HepG2 (cell line): Measurements from ENCODE around the gene WDHD1. TPM values are rescaled to one million over a fixed set of nuclear protein-coding genes. Genes with fewer than 3 reads are reported as not detected.

ENCODE experiments used
- CCAR2 ChIP-seq: fragments of 200-400 bp; formaldehyde crosslinking; optimal IDR thresholded peaks from 2 replicates; pipeline ENCODE3; 2018; ENCODE audit warnings: low read depth, mild to moderate bottlenecking, low read length, moderate library complexity
- DDIT3 ChIP-seq: sonication (generic); formaldehyde crosslinking; IDR thresholded peaks from 2 replicates; pipeline ENCODE4 v1.4.0; 2020; ENCODE audit warnings: mild to moderate bottlenecking, missing genetic modification reagents
- DNMT1 ChIP-seq: sonication (generic); formaldehyde crosslinking; IDR thresholded peaks from 2 replicates; pipeline ENCODE4 v1.5.1; 2020; ENCODE audit warnings: mild to moderate bottlenecking, missing genetic modification reagents
- E2F1 ChIP-seq: sonication (generic); formaldehyde crosslinking; IDR thresholded peaks from 2 replicates; pipeline ENCODE4 v1.5.0; 2020; ENCODE audit warnings: missing genetic modification reagents
- FOXA1 ChIP-seq, 2 experiments: fragments of 450-650 bp in 1 of 2; sonication (generic) in 1 of 2; formaldehyde crosslinking in 1 of 2; IDR thresholded peaks; 2 replicates each; pipeline versions ENCODE4 v1.4.0 to v1.6.1; 2016 to 2020; ENCODE audit warnings: missing genetic modification reagents in 1 of 2
- FOXC1 ChIP-seq: sonication (generic); formaldehyde crosslinking; IDR thresholded peaks from 2 replicates; pipeline ENCODE4 v1.8.0; 2022; ENCODE audit warnings: mild to moderate bottlenecking, missing genetic modification reagents, borderline replicate concordance
- HHEX ChIP-seq: IDR thresholded peaks from 2 replicates; pipeline ENCODE4 v1.6.1; 2016; ENCODE audit warnings: control low read depth
- HIVEP1 ChIP-seq: sonication (generic); formaldehyde crosslinking; IDR thresholded peaks from 2 replicates; pipeline ENCODE4 v1.4.0; 2020; ENCODE audit warnings: mild to moderate bottlenecking, missing genetic modification reagents
- IRX3 ChIP-seq: sonication (generic); formaldehyde crosslinking; IDR thresholded peaks from 2 replicates; pipeline ENCODE4 v1.8.1; 2023; ENCODE audit warnings: mild to moderate bottlenecking, low read depth, missing genetic modification reagents, borderline replicate concordance
- NCOR1 ChIP-seq: fragments of 200-600 bp; sonication (generic); IDR thresholded peaks from 2 replicates; pipeline ENCODE4 v1.7.0; 2017; ENCODE audit warnings: antibody characterized with exemption, low read length, borderline replicate concordance
- POGZ ChIP-seq: sonication (generic); formaldehyde crosslinking; IDR thresholded peaks from 2 replicates; pipeline ENCODE4 v1.4.0; 2020; ENCODE audit warnings: mild to moderate bottlenecking, missing genetic modification reagents
- SOX13 ChIP-seq, 3 experiments: fragments of 450-650 bp in 1 of 3; sonication (generic) in 1 of 3; formaldehyde crosslinking in 1 of 3; IDR thresholded peaks in 2 of 3; conservative IDR thresholded peaks in 1 of 3; 2 replicates each; pipeline versions ENCODE4 v1.5.0 to v1.6.1; 2016 to 2020; ENCODE audit warnings: antibody characterized with exemption in 1 of 3, mild to moderate bottlenecking in 1 of 3, missing compliant biosample characterization in 1 of 3, missing genetic modification reagents in 1 of 3, moderate library complexity in 1 of 3
- ZBTB3 ChIP-seq: sonication (generic); formaldehyde crosslinking; IDR thresholded peaks from 2 replicates; pipeline ENCODE4 v1.4.0; 2020; ENCODE audit warnings: low read depth, mild to moderate bottlenecking, moderate library complexity, missing genetic modification reagents, borderline replicate concordance
- ZBTB34 ChIP-seq: sonication (generic); formaldehyde crosslinking; IDR thresholded peaks from 2 replicates; pipeline ENCODE4 v1.8.0; 2022; ENCODE audit warnings: mild to moderate bottlenecking, missing genetic modification reagents
- ZNF17 ChIP-seq: sonication (generic); formaldehyde crosslinking; IDR thresholded peaks from 2 replicates; pipeline ENCODE4 v1.5.0; 2020; ENCODE audit warnings: mild to moderate bottlenecking, missing genetic modification reagents
- ZNF225 ChIP-seq: sonication (generic); formaldehyde crosslinking; IDR thresholded peaks from 2 replicates; pipeline ENCODE4 v1.4.0; 2020; ENCODE audit warnings: mild to moderate bottlenecking, missing genetic modification reagents
- ZNF24 ChIP-seq: fragments of 450-650 bp; IDR thresholded peaks from 2 replicates; pipeline ENCODE4 v1.6.1; 2017; ENCODE audit warnings: antibody characterized with exemption, mild to moderate bottlenecking
- ZNF501 ChIP-seq: sonication (generic); formaldehyde crosslinking; IDR thresholded peaks from 2 replicates; pipeline ENCODE4 v1.5.1; 2020; ENCODE audit warnings: mild to moderate bottlenecking, moderate library complexity, missing genetic modification reagents
- ZSCAN25 ChIP-seq: sonication (generic); formaldehyde crosslinking; IDR thresholded peaks from 2 replicates; pipeline ENCODE4 v1.8.0; 2022; ENCODE audit warnings: mild to moderate bottlenecking, missing genetic modification reagents
- polyA plus RNA-seq, 8 experiments: library from polyadenylated mRNA; depleted of rRNA in 3 of 8; stranded (reverse) in 7 of 8; unstranded in 1 of 8; fragments of >200 nt; fragmentation: Illumina TruSeq in 4 of 8; extraction: Trizol in 4 of 8; gene quantifications; 2 replicates each; pipeline versions ENCODE4 v1.2.1 to v1.2.3, GENCODE V29; 2011 to 2016; ENCODE audit warnings: low read depth in 4 of 8, missing spikeins in 1 of 8, mixed read lengths in 1 of 8; ENCODE audit not compliant: insufficient read depth in 1 of 8
- total RNA-seq, 5 experiments: library from RNA; depleted of rRNA; stranded (reverse); fragments of >200 nt; fragmentation: Illumina TruSeq; extraction: Trizol; gene quantifications; 2 replicates each; pipeline ENCODE4 v1.2.3, GENCODE V29; 2016; ENCODE audit warnings: low read depth in 1 of 5
- TF ChIP-seq, protein P1 (sequence below): sonication (generic); formaldehyde crosslinking; IDR thresholded peaks from 2 replicates; pipeline ENCODE4 v1.4.0; 2020; ENCODE audit warnings: low read depth, mild to moderate bottlenecking, missing genetic modification reagents
- TF ChIP-seq, protein P2 (sequence below): sonication (generic); formaldehyde crosslinking; IDR thresholded peaks from 2 replicates; pipeline ENCODE4 v1.8.0; 2022; ENCODE audit warnings: mild to moderate bottlenecking, missing genetic modification reagents, borderline replicate concordance

WDHD1 gene
- total and polyA plus RNA-seq, 2 of the 13 experiments (the other 11 are each of a cell fraction or from before 2014, with no cell fraction given) = 5.5 to 27.5 TPM

DNA sequence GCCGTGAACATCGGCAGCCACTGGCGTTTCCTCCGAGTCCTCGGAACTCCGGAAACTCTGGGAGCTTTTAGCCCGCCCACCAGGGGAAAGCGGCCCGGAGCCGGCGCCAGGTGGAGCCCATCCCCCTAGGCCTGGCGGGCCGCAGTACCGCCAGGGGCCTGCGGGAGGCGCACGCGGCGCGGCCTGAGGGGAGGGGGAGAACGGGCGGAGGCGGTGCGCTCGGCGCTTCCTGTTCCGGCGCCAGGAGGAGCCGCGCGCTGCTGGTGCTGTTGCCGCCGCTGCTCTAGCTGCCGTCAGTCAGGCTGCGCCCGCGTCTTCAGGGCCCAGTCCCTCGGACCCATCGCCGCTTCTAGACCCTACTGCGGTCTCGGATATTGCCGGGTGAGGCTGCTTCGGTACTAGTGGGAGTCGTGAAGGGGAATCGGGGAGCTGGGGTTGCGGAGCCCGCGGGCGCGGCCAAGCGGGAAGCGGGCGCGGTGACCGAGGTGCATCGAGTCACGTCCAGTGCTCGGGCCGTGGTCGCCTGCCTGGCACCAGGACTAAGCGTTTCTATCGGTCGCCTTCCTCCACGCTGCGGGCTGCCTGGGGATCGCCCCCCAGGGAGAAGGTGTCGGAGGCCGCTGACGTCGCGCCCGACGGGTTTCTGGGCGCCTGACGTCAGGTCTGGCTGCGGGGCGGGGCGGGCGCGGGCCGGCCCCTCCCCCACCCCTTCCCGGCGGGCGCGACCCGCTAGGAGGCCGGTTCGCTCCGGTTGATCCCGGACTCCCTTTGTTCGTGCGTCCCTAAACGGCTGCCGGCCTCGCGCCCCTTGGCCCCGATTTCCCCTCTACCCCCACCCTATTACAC lies 24.7 kb upstream of the WDHD1 start, which contains the start of gene MAPK1IP1L (continued):
- TF ChIP-seq, protein P1, sequence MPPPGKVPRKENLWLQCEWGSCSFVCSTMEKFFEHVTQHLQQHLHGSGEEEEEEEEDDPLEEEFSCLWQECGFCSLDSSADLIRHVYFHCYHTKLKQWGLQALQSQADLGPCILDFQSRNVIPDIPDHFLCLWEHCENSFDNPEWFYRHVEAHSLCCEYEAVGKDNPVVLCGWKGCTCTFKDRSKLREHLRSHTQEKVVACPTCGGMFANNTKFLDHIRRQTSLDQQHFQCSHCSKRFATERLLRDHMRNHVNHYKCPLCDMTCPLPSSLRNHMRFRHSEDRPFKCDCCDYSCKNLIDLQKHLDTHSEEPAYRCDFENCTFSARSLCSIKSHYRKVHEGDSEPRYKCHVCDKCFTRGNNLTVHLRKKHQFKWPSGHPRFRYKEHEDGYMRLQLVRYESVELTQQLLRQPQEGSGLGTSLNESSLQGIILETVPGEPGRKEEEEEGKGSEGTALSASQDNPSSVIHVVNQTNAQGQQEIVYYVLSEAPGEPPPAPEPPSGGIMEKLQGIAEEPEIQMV (CRISPR knock-in tag) = peak; percentile 67; the same call in 1 of the 2 replicates
- TF ChIP-seq HHEX (CRISPR knock-in tag) (no peak), ZSCAN25 (CRISPR knock-in tag) (peak; percentile 20; the same call in 1 of the 2 replicates), FOXC1 (CRISPR knock-in tag) (peak; percentile 95), ZNF501 (peak; percentile 96), SOX13 (IDR thresholded peaks at IDR 0.05) (no peak), SOX13 (CRISPR knock-in tag; conservative IDR thresholded peaks at IDR 0.05 in 1 of 2, IDR thresholded peaks at IDR 0.05 in 1 of 2) (peak in 1 of 2 experiments; percentile 39; a peak in 1 of 4 replicates), E2F1 (CRISPR knock-in tag) (peak; percentile 77), NCOR1 (no peak), IRX3 (no peak), ZNF225 (no peak), ZBTB3 (CRISPR knock-in tag) (peak; percentile 92; the same call in 1 of the 2 replicates), ZBTB34 (CRISPR knock-in tag) (peak; percentile 75; the same call in 1 of the 2 replicates), POGZ (CRISPR knock-in tag) (peak; percentile 86), CCAR2 (peak; percentile 80), ZNF24 (no peak), ZNF17 (CRISPR knock-in tag) (no peak), HIVEP1 (0 out of 2 replicates have a peak, but pooled peaks have one; percentile 40), FOXA1 (IDR thresholded peaks at IDR 0.05) (no peak), FOXA1 (CRISPR knock-in tag; IDR thresholded peaks at IDR 0.05) (no peak), DDIT3 (peak; percentile 24; the same call in 1 of the 2 replicates), DNMT1 (CRISPR knock-in tag) (peak; percentile 66; the same call in 1 of the 2 replicates)
- TF ChIP-seq, protein P2, sequence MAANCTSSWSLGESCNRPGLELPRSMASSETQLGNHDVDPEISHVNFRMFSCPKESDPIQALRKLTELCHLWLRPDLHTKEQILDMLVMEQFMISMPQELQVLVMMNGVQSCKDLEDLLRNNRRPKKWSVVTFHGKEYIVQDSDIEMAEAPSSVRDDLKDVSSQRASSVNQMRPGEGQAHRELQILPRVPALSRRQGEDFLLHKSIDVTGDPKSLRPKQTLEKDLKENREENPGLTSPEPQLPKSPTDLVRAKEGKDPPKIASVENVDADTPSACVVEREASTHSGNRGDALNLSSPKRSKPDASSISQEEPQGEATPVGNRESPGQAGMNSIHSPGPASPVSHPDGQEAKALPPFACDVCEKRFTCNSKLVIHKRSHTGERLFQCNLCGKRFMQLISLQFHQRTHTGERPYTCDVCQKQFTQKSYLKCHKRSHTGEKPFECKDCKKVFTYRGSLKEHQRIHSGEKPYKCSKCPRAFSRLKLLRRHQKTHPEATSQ (CRISPR knock-in tag) = peak; percentile 89; the same call in 1 of the 2 replicates
